GM18498 (cell line): ENCODE measurements around the gene CLSTN2.

Experiments
- ATAC-seq: cut with Tn5 transposase; IDR thresholded peaks from one replicate; pipeline ENCODE4 v1.9.1; 2021; ENCODE audit warnings: mild to moderate bottlenecking, moderate library complexity; ENCODE audit not compliant: unreplicated experiment

Gene CLSTN2

GRCh38 chr3:140270329-140270728 is 335.3 kb downstream of the CLSTN2 start:
- ATAC-seq: no peak

- no peak for ATAC-seq
Measured at GRCh38 chr3:140273542-140274195, 338.7 kb downstream of the CLSTN2 start.

- no peak for ATAC-seq
Measured at GRCh38 chr3:140274429-140274828, 339.4 kb downstream of the CLSTN2 start.

DNA sequence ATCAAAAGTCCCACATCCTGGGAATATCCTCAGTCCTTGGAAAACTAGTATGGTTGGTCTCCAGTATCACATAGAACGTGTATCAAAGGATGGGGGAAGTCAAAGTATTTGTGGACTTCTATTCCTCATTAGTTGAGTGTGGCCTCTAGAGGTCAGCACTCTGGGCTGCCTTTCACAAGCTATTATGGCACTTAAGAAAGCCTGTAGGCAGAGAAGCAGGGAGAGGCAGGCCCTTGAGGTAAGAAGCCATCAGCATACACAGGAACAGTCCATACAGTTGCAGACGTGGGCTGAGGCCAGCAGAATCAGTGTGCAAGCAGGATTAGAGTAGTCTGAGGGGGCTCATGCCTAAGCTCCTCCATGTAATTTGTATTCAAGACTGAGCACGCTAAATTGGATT is 341.7 kb downstream of the CLSTN2 start:
- no peak for ATAC-seq

- no peak for ATAC-seq
Measured at GRCh38 chr3:140277886-140278285, 342.9 kb downstream of the CLSTN2 start.

DNA sequence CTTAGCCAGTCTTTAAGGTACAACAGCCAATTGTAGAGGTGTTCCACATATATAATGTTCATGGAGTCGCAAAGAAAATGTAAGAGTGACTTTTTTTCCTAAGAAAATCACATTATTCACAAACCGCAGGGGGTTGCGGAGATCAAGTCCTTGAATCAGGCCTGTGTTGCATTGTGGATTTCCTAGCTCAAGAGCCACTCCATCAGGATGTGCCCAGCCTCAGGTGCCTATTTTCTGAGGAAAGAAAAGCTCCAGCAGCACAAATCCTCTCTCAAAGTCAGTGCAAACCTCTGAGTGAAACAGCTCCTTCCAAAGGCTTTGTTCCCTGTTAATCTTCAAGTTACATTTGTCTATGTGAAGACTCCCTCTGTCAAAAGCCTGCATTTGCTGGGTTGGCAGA is 349.4 kb downstream of the CLSTN2 start:
- ATAC-seq: no peak

GRCh38 chr3:140285380-140285779 is 350.4 kb downstream of the CLSTN2 start:
- ATAC-seq: no peak

DNA sequence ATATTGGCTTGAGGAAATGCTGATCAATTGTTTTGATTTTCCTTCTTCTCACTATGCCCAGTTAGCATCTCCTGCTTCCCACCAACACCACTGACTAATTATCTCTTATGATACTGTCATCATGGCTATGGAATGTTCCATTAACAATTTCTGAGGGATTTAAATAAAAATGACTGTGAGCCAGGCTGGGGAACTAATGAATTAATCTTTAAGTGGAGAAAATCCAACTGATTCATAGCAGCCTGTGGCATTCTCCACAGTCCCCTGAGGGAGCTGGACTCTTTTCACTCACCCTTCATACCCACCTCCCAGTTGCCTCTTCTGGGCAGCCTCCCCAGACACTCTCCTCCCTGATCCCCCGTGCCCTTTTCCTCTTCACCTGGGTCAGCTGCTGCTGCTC is 353.6 kb downstream of the CLSTN2 start:
- ATAC-seq: no peak

DNA sequence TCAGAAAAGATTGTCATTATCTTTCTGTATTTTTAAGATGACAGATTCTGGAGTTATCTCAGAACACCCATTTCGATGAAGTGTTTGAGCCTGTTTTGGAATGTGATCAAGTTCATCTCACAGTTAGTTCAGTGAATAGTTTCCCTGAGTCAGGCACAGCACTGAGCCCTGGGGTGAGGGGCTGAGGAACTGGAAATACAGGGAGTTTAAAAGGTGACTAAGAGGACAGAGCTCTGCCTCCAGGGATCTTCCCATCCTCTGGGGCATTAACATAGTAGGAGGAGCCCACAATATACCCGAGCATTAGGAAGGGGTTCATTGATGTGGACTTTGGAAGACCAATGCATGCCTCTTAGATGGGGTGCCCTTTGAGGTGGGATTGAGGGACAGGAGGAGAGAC is 355.1 kb downstream of the CLSTN2 start:
- ATAC-seq: no peak

- no peak for ATAC-seq
Measured at GRCh38 chr3:140292170-140292569, 357.2 kb downstream of the CLSTN2 start.

DNA sequence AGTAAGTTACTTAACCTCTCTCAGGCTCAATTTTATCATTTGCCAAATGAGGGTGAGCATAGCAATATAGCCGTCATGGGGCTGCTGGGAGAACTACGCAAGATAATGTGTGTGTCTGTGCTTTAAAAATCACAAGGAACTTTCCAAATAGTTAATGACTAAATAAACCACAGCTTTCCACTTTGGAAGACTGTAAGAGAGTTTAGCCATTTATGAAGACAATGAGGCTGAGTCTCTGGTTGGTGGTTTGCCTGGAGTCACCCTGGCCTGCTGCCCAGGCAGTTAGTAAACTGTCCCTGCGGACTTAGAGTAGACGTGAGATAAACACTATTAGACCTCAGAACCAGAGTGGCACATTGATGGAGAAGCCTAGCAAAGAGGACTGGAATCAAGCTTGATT is 357.7 kb downstream of the CLSTN2 start:
- no peak for ATAC-seq

GRCh38 chr3:140294058-140294457 is 359.1 kb downstream of the CLSTN2 start:
- ATAC-seq: no peak

GRCh38 chr3:140296796-140297352 is 361.9 kb downstream of the CLSTN2 start:
- ATAC-seq: no peak

GRCh38 chr3:140298043-140298442 is 363.1 kb downstream of the CLSTN2 start:
- ATAC-seq: no peak

GRCh38 chr3:140298569-140299070 is 363.6 kb downstream of the CLSTN2 start:
- ATAC-seq: no peak

- no peak for ATAC-seq
Measured at GRCh38 chr3:140303875-140304274, 368.9 kb downstream of the CLSTN2 start.

DNA sequence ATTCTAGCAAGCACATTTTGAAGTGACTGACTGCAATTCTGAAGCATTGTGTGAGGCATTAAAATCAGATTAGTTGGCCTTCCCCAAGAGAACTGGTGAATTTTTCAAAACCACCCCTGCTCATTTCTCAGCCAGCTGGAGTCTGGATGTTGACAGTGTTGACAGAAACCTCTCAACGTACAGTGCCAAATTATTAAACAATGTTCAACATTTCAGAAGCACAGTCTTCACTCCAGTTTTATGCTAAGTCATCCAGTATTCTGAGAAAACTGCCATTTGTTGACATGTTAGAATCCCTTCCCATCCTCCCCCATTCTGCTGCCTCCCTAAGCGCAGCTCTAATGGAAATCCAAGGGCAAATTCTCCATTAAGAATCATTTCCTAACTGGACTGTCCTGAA is 373.6 kb downstream of the CLSTN2 start:
- no peak for ATAC-seq

DNA sequence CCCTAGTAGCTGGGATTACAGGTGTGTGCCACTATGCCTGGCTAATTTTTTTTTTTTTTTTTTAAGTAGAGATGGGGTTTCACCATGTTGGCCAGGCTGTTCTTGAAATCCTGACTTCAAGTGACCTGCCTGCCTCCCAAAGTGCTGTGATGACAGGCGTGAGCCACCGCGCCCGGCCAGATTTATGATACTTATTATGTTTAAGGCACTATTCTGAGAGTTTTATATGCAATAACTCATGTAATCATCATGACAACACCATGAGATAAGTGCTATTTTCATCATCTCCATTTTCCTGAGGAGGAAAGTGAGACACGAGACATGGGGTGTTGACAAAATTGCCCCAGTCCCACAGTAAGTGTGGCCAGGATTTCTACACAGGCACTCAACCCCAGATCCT is 376.4 kb downstream of the CLSTN2 start:
- ATAC-seq: no peak

DNA sequence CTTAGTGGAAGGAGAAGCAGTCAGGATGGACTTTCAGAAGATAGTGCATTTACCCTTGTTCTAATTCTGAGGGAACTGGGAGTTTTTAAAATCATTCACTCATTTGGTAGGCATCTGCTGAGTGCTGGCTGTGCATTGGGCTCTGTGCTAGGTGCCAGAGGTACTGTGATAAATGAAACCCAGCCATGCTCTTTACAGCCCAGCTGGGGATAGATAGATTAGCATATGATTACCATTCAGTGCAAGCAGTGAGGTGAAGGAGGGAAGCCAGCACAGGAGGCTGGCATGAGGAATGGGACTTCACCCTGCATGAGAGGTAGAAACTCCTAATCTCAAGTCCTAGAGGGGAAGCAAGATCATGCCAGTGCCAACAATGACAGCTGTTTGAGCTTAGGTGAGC is 381.0 kb downstream of the CLSTN2 start:
- no peak for ATAC-seq

DNA sequence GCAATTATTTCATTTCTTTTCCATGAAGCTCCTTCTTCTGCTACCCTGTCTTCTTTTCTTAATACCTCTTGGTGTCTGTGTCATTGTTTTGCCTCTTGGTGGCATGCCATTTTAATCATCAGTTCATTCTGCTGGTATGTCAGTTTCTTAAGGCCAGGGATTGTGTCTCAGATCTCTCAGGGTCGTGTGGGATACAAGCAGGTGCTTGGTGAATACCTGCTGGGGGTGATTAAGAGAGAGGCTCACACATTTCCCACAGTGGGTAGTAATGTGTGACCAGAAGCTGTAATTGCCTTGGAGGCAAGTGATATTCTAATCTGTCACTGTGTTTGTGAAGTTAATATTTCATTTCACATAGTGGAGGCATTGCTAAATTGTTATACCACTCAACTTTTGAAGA is 381.5 kb downstream of the CLSTN2 start:
- ATAC-seq: no peak

GRCh38 chr3:140316868-140317400 is 381.9 kb downstream of the CLSTN2 start:
- ATAC-seq: no peak

DNA sequence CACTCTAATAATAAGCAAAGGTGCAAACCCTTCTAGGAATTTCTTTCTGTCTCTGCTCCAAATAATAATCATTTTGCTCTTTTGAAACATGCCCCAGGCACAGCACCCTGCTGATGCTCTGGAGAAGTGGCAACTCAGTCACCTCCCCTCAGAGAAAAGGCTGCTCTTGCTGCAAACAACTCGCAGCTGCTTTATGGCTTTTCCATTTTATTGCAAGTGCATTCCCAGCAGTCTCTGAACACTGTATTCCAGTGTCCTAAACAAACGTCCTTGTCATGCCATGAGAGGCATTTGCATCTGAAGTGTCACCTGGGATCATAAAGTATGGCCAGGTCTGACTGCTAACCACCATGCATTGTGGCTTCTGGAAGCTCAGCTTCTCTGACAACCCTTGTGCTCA is 384.8 kb downstream of the CLSTN2 start:
- ATAC-seq: no peak

DNA sequence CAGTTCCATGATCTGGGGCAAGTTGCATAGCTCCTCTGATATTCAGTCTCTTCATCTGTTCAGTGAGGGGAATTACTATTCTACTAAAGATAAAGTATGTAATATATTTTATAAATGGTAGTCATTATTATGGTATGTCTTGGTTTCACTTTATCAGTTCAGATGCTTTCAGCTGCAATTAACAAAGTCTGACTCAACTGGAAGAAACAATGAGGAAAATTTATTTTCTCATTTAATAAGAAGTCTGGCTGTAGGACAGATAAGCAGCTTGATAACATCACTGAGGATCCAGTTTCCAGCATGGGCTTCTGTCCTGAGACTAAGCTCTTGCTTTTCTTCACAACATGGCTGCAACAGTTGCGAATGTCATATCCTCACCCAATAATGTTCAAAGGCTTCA is 388.6 kb downstream of the CLSTN2 start:
- no peak for ATAC-seq
